OCI-LY3 (cell line): ENCODE results near the gene FAAP20.

ENCODE experiments used
- CTCF ChIP-seq: fragments of 200-600, 300-600 bp; sonication (generic); IDR thresholded peaks from 2 replicates; pipeline ENCODE4 v1.5.1; 2014; ENCODE audit warnings: antibody characterized with exemption, low read length, low read depth
- EZH2phosphoT487 ChIP-seq: fragments of 200-600 bp; shearing (Covaris generic); IDR thresholded peaks from 2 replicates; pipeline ENCODE4 v1.6.1; 2018; ENCODE audit warnings: antibody characterized with exemption, mixed run types, low read depth

- no peak for TF ChIP-seq CTCF
- TF ChIP-seq EZH2phosphoT487 = no peak
Observed at GRCh38 chr1:2239384-2239985, 44.9 kb upstream of the FAAP20 start.
